ENCODE results near the gene EBNA1BP2. TPM values are rescaled to one million over a fixed set of nuclear protein-coding genes. Genes with fewer than 3 reads are reported as not detected.

The EBNA1BP2 gene
- total RNA-seq, result 178 and 201 TPM in 2 replicates

GRCh38 chr1:43171876-43172526 is at the start of gene EBNA1BP2, which contains the start of gene CFAP57:
TSS of gene EBNA1BP2 (minus strand) at chr1:43172290. CDS start at chr1:43172118, 172 bp downstream.
TSS of gene CFAP57 (plus strand) at chr1:43172330. CDS start at chr1:43172754, 424 bp downstream.

Small RNAs within 50 kb of the gene (small RNA-seq; reads per million reads assigned to genes)
- gene RNA5SP46, result not detected

Other genes with a start within 250 kb of the EBNA1BP2 start
- 58.2 and 58.4 TPM in 2 replicates for gene SLC2A1, start 213.4 kb downstream of the EBNA1BP2 start, total RNA-seq
- gene CFAP57, start within 50 bp of the EBNA1BP2 start, total RNA-seq, result 0.14 and 0.53 TPM in 2 replicates
- gene TMEM125, start 97.7 kb upstream of the EBNA1BP2 start, total RNA-seq, result not detected in 2 replicates
- not detected in 2 replicates for gene C1orf210, start 113.3 kb upstream of the EBNA1BP2 start, total RNA-seq
- 436 and 472 TPM in 2 replicates for gene TIE1, start 128.7 kb upstream of the EBNA1BP2 start, total RNA-seq
- gene MPL, start 165.5 kb upstream of the EBNA1BP2 start, total RNA-seq, result 0.07 TPM in 1 of 2 replicates, not detected in the other
- 95.6 and 147 TPM in 2 replicates for gene CDC20, start 186.7 kb upstream of the EBNA1BP2 start, total RNA-seq
- 65.3 and 80.0 TPM in 2 replicates for gene ELOVL1, start 195.7 kb upstream of the EBNA1BP2 start, total RNA-seq
- gene MED8, start 217.5 kb upstream of the EBNA1BP2 start, total RNA-seq, result 41.1 and 46.1 TPM in 2 replicates
- 31.6 and 38.9 TPM in 2 replicates for gene SZT2, start 217.6 kb upstream of the EBNA1BP2 start, total RNA-seq